Keratinocyte (primary cell): ENCODE data around the gene CLIP4.

ENCODE experiments used
- EZH2 ChIP-seq: IDR thresholded peaks from one replicate; pipeline ENCODE4 v1.6.1; 2012; ENCODE audit warnings: inconsistent platforms, mild to moderate bottlenecking, low read length, moderate library complexity
- TF ChIP-seq, protein P1 (sequence below), 3 experiments: IDR thresholded peaks in 1 of 3; conservative IDR thresholded peaks in 1 of 3; optimal IDR thresholded peaks in 1 of 3; 2 replicates in 2 of 3; 3 replicates in 1 of 3; pipeline versions ENCODE3 to v1.5.1; 2011; ENCODE audit warnings: low read length in 3 of 3, mild to moderate bottlenecking in 3 of 3, moderate library complexity in 2 of 3, control low read depth in 1 of 3, inconsistent platforms in 1 of 3; ENCODE audit not compliant: insufficient read depth in 2 of 3; ENCODE audit errors: extremely low read depth in 1 of 3

- TF ChIP-seq, protein P1, sequence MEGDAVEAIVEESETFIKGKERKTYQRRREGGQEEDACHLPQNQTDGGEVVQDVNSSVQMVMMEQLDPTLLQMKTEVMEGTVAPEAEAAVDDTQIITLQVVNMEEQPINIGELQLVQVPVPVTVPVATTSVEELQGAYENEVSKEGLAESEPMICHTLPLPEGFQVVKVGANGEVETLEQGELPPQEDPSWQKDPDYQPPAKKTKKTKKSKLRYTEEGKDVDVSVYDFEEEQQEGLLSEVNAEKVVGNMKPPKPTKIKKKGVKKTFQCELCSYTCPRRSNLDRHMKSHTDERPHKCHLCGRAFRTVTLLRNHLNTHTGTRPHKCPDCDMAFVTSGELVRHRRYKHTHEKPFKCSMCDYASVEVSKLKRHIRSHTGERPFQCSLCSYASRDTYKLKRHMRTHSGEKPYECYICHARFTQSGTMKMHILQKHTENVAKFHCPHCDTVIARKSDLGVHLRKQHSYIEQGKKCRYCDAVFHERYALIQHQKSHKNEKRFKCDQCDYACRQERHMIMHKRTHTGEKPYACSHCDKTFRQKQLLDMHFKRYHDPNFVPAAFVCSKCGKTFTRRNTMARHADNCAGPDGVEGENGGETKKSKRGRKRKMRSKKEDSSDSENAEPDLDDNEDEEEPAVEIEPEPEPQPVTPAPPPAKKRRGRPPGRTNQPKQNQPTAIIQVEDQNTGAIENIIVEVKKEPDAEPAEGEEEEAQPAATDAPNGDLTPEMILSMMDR (optimal IDR thresholded peaks at IDR 0.05 in 1 of 3, IDR thresholded peaks at IDR 0.05 in 1 of 3, conservative IDR thresholded peaks at IDR 0.05 in 1 of 3; ENCODE audit: extremely low read depth in 1 of 3, insufficient read depth in 2 of 3, low read length in 3 of 3): no peak
- no peak for TF ChIP-seq EZH2
Measured at GRCh38 chr2:29119211-29119610, 4.0 kb downstream of the CLIP4 start.
